ENCODE data around the gene FAM89B.

- TF ChIP-seq EZH2 (IDR thresholded peaks at IDR 0.05; ENCODE audit: low read depth, low read length, severe bottlenecking), result peak; percentile 24
- peak in 1 of 2 experiments; percentile 80; a peak in 2 of 3 replicates for TF ChIP-seq POLR2A (IDR thresholded peaks at IDR 0.05; ENCODE audit: control extremely low read depth in 1 of 2, low read depth in 2 of 2, low read length in 2 of 2)
- TF ChIP-seq RAD21 (IDR thresholded peaks at IDR 0.05 in 1 of 2, conservative IDR thresholded peaks at IDR 0.05 in 1 of 2; ENCODE audit: low read depth in 2 of 2, low read length in 2 of 2), result peak; percentile 44 to 50; a peak in 3 of 4 replicates
- TF ChIP-seq SP1 (IDR thresholded peaks at IDR 0.05; ENCODE audit: low read depth, low read length), result peak; percentile 89
- TF ChIP-seq CTCF (IDR thresholded peaks at IDR 0.05; ENCODE audit: control extremely low read depth in 1 of 3, insufficient read depth in 1 of 3, low read depth in 1 of 3, low read length in 3 of 3), result peak in 2 of 3 experiments; percentile 66 to 84; a peak in 3 of 4 replicates
- no peak; the same call in 1 of the 2 replicates for TF ChIP-seq JUND (IDR thresholded peaks at IDR 0.05; ENCODE audit: low read length)
- peak; percentile 96 for TF ChIP-seq KDM5A (IDR thresholded peaks at IDR 0.05; ENCODE audit: low read length)
- peak; percentile 92; the same call in 1 of the 2 replicates for TF ChIP-seq RBBP5 (IDR thresholded peaks at IDR 0.05; ENCODE audit: borderline replicate concordance, low read depth, low read length)
- TF ChIP-seq CEBPB (IDR thresholded peaks at IDR 0.05; ENCODE audit: low read depth, low read length), result no peak
Measured at GRCh38 chr11:65569973-65570918, 2.1 kb upstream of the FAM89B start, which contains the start of gene ZNRD2.

All from H1 (cell line).